CD14-positive monocyte (primary cell): ENCODE results near the gene FAAH2. TPM values are rescaled to one million over a fixed set of nuclear protein-coding genes. Genes with fewer than 3 reads are reported as not detected.

Source experiments
- DNase-seq, 3 donors: peaks; one replicate each; pipeline ENCODE4 v3.0.0-alpha.2; 2011 to 2022
- H2AFZ ChIP-seq: 2 replicates; pipeline ENCODE4 v1.6.0; 2012; ENCODE audit warnings: mild to moderate bottlenecking, low read depth, low read length, inconsistent platforms; ENCODE audit not compliant: insufficient read depth, poor library complexity, severe bottlenecking
- H3K27ac ChIP-seq, 2 donors: 1 replicate in 1 of 2; 2 replicates in 1 of 2; pipeline ENCODE4 v1.5.1; 2012 to 2013; ENCODE audit warnings: low read length in 2 of 2, control low read depth in 1 of 2, inconsistent platforms in 1 of 2, low read depth in 1 of 2, mild to moderate bottlenecking in 1 of 2
- H3K27me3 ChIP-seq, 2 donors: one replicate each; pipeline versions ENCODE4 v1.6.0 to v1.6.1; 2011 to 2013; ENCODE audit warnings: low read length in 2 of 2; ENCODE audit not compliant: control insufficient read depth in 2 of 2, insufficient read depth in 2 of 2
- H3K36me3 ChIP-seq, 2 donors: replicated peaks in 1 of 2; 1 replicate in 1 of 2; 2 replicates in 1 of 2; pipeline versions ENCODE4 v1.5.1 to v1.6.1; 2012 to 2013; ENCODE audit warnings: low read length in 2 of 2, control low read depth in 1 of 2, inconsistent platforms in 1 of 2, mild to moderate bottlenecking in 1 of 2; ENCODE audit not compliant: insufficient read depth in 2 of 2, control insufficient read depth in 1 of 2
- H3K4me1 ChIP-seq, 2 donors: 1 replicate in 1 of 2; 2 replicates in 1 of 2; pipeline versions ENCODE4 v1.5.1 to v1.6.1; 2012 to 2013; ENCODE audit warnings: low read length in 2 of 2, control low read depth in 1 of 2, inconsistent platforms in 1 of 2, mild to moderate bottlenecking in 1 of 2, moderate library complexity in 1 of 2; ENCODE audit not compliant: insufficient read depth in 2 of 2, control insufficient read depth in 1 of 2
- H3K4me2 ChIP-seq: replicated peaks from 2 replicates; pipeline ENCODE3; 2012; ENCODE audit warnings: low read length, moderate library complexity, mild to moderate bottlenecking; ENCODE audit not compliant: poor library complexity, severe bottlenecking; ENCODE audit errors: extremely low read depth
- H3K4me3 ChIP-seq, 3 experiments: fragments of 200-600 bp in 1 of 3; sonication (generic) in 1 of 3; replicated peaks in 1 of 3; 1 replicate in 2 of 3; 2 replicates in 1 of 3; pipeline ENCODE4 v1.5.1; 2011 to 2013; ENCODE audit warnings: low read length in 3 of 3, mild to moderate bottlenecking in 3 of 3, control low read depth in 2 of 3, low read depth in 2 of 3, inconsistent platforms in 1 of 3, moderate library complexity in 1 of 3
- H3K79me2 ChIP-seq: 2 replicates; pipeline ENCODE4 v1.6.0; 2012; ENCODE audit warnings: mild to moderate bottlenecking, control low read depth, inconsistent platforms, low read length, moderate library complexity; ENCODE audit not compliant: insufficient read depth
- H3K9ac ChIP-seq: 2 replicates; pipeline ENCODE4 v1.6.0; 2017; ENCODE audit warnings: low read length, mild to moderate bottlenecking; ENCODE audit not compliant: insufficient read depth, poor library complexity, severe bottlenecking
- H3K9me3 ChIP-seq, 2 donors: replicated peaks in 1 of 2; 1 replicate in 1 of 2; 2 replicates in 1 of 2; pipeline versions ENCODE4 v1.5.1 to v1.6.1; 2012 to 2013; ENCODE audit warnings: low read length in 2 of 2, control low read depth in 1 of 2; ENCODE audit not compliant: control insufficient read depth in 1 of 2, insufficient read depth in 1 of 2
- H4K20me1 ChIP-seq: 2 replicates; pipeline ENCODE4 v1.6.0; 2012; ENCODE audit warnings: mild to moderate bottlenecking, low read length, control low read depth, moderate library complexity; ENCODE audit not compliant: insufficient read depth
- H3K27ac Mint-ChIP-seq, 7 donors: one replicate each; pipeline ENCODE4 v1.8.0; 2020; ENCODE audit warnings: mild to moderate bottlenecking in 7 of 7, mixed read lengths in 7 of 7, moderate library complexity in 6 of 7, inconsistent platforms in 2 of 7
- H3K27me3 Mint-ChIP-seq, 3 donors: one replicate each; pipeline ENCODE4 v1.8.0; 2021 to 2022; ENCODE audit warnings: low read depth in 3 of 3, mild to moderate bottlenecking in 3 of 3, mixed read lengths in 3 of 3, moderate library complexity in 3 of 3, inconsistent platforms in 1 of 3
- H3K36me3 Mint-ChIP-seq, 2 donors: one replicate each; pipeline ENCODE4 v1.8.0; 2020; ENCODE audit warnings: mixed read lengths in 2 of 2, inconsistent platforms in 1 of 2, mild to moderate bottlenecking in 1 of 2
- H3K4me1 Mint-ChIP-seq: one replicate; pipeline ENCODE4 v1.8.0; 2020; ENCODE audit warnings: mild to moderate bottlenecking, mixed read lengths
- H3K4me3 Mint-ChIP-seq, 2 donors: one replicate each; pipeline ENCODE4 v1.8.0; 2020; ENCODE audit warnings: mild to moderate bottlenecking in 2 of 2, mixed read lengths in 2 of 2, moderate library complexity in 1 of 2
- H3K9me3 Mint-ChIP-seq, 7 donors: one replicate each; pipeline ENCODE4 v1.8.0; 2020 to 2022; ENCODE audit warnings: mixed read lengths in 7 of 7, mild to moderate bottlenecking in 6 of 7, moderate library complexity in 6 of 7, inconsistent platforms in 2 of 7
- CTCF ChIP-seq: fragments of 200-600 bp; IDR thresholded peaks from one replicate; pipeline ENCODE4 v1.8.0; 2022; ENCODE audit warnings: antibody characterized with exemption, mild to moderate bottlenecking
- WGBS: methylation state at CpG from one replicate; pipeline ENCODE4 v1.1.5; 2013; ENCODE audit warnings: missing lambda C conversion rate; ENCODE audit not compliant: insufficient coverage; 5-methylcytosine and 5-hydroxymethylcytosine counted together
- intact Hi-C, 2 donors: fragments of 100-400 bp; cut with micrococcal nuclease; formaldehyde crosslinking; loops; one replicate each; pipeline versions ENCODE4 v1.15.0 to v1.15.1; 2023
- polyA plus RNA-seq, 3 donors: library from polyadenylated mRNA; depleted of rRNA in 1 of 3; unstranded in 2 of 3; stranded (reverse) in 1 of 3; fragments of 300-500 nt in 2 of 3; fragments of >200 nt in 1 of 3; fragmentation: Illumina TruSeq in 2 of 3; gene quantifications; 1 replicate in 2 of 3; 2 replicates in 1 of 3; pipeline ENCODE4 v1.2.3, GENCODE V29; 2012 to 2021

FAAH2 gene
- polyA plus RNA-seq, 3 donors: not detected

- Histone ChIP-seq H4K20me1 (no peaks in the 10 kb centered on the region), H3K4me2 (no peak overlapping the region), H3K4me1 (no peaks in the 10 kb centered on the region), H2AFZ (no peak overlapping the region), H3K36me3 (no peaks in the 10 kb centered on the region), H3K4me3 (no peak overlapping the region), H3K27me3 (no peaks in the 10 kb centered on the region), H3K79me2 (no peaks in the 10 kb centered on the region), H3K9ac (no peak overlapping the region), H3K9me3 (peaks cover 14 to 29% of the 10 kb centered on the region in 2 donors), H3K27ac (no peak overlapping the region)
- no peak overlapping the region for H3K4me3 Mint-ChIP-seq
- no peaks in the 10 kb centered on the region for H3K4me1 Mint-ChIP-seq
- WGBS: no CpG with 5 or more reads among the region's 5 CpGs
- H3K36me3 Mint-ChIP-seq: no peaks in the 10 kb centered on the region
- intact Hi-C loops: no loop called here
- peaks cover under 1 to 10% (median 9%) of the 10 kb centered on the region in 7 donors for H3K9me3 Mint-ChIP-seq
- no peak for DNase-seq
- no peak for TF ChIP-seq CTCF
- peaks cover 0 to 4% (median 0%) of the 10 kb centered on the region in 3 donors for H3K27me3 Mint-ChIP-seq
- H3K27ac Mint-ChIP-seq: no peak overlapping the region
Measured at GRCh38 chrX:57406149-57406548, 119.6 kb downstream of the FAAH2 start.

- Histone ChIP-seq H3K4me3 (no peak overlapping the region), H2AFZ (no peak overlapping the region), H3K9me3 (peaks cover 6 to 15% of the 10 kb centered on the region in 2 donors), H3K4me2 (no peak overlapping the region), H3K4me1 (no peaks in the 10 kb centered on the region), H3K9ac (no peak overlapping the region), H3K27ac (no peak overlapping the region), H3K27me3 (no peaks in the 10 kb centered on the region), H3K36me3 (no peaks in the 10 kb centered on the region), H3K79me2 (no peaks in the 10 kb centered on the region), H4K20me1 (no peaks in the 10 kb centered on the region)
- Mint-ChIP-seq H3K27me3 (peaks cover 0 to 1% (median 0%) of the 10 kb centered on the region in 3 donors), H3K9me3 (peaks cover 3 to 19% (median 16%) of the 10 kb centered on the region in 7 donors), H3K4me1 (no peaks in the 10 kb centered on the region), H3K27ac (no peak overlapping the region), H3K4me3 (no peak overlapping the region), H3K36me3 (no peaks in the 10 kb centered on the region)
- no CpG with 5 or more reads among the region's 4 CpGs for WGBS
- intact Hi-C loops: no loop called here
- no peak for TF ChIP-seq CTCF
- no peak for DNase-seq
Measured at GRCh38 chrX:57417827-57418226, 131.3 kb downstream of the FAAH2 start.
